Hepatocyte (in vitro differentiated cells): ENCODE data around the gene CXorf65. TPM values are rescaled to one million over a fixed set of nuclear protein-coding genes. Genes with fewer than 3 reads are reported as not detected.

ENCODE experiments used
- DNase-seq: peaks from one replicate; pipeline ENCODE4 v3.0.0-alpha.2; 2016; ENCODE audit warnings: low spot score
- H2AFZ ChIP-seq: fragments of 200-600 bp; sonication (generic); 2 replicates; pipeline ENCODE4 v1.6.0; 2016; ENCODE audit warnings: antibody characterized with exemption, mild to moderate bottlenecking
- H3K27ac ChIP-seq: fragments of 200-600 bp; sonication (generic); 2 replicates; pipeline ENCODE4 v1.5.1; 2016; ENCODE audit warnings: mild to moderate bottlenecking
- H3K27me3 ChIP-seq: fragments of 200-600 bp; sonication (generic); 2 replicates; pipeline ENCODE4 v1.6.1; 2016
- H3K36me3 ChIP-seq: fragments of 200-600 bp; sonication (generic); replicated peaks from 2 replicates; pipeline ENCODE4 v1.5.1; 2016; ENCODE audit warnings: low read depth; ENCODE audit not compliant: insufficient read depth
- H3K4me1 ChIP-seq: fragments of 200-600 bp; sonication (generic); 2 replicates; pipeline ENCODE4 v1.5.1; 2016; ENCODE audit warnings: mild to moderate bottlenecking, moderate library complexity; ENCODE audit not compliant: insufficient read depth
- H3K4me2 ChIP-seq: fragments of 200-600 bp; sonication (generic); 2 replicates; pipeline ENCODE4 v1.6.0; 2016
- H3K4me3 ChIP-seq: fragments of 200-600 bp; sonication (generic); 2 replicates; pipeline ENCODE4 v1.5.1; 2016; ENCODE audit warnings: mild to moderate bottlenecking
- H3K79me2 ChIP-seq: fragments of 200-600 bp; sonication (generic); 2 replicates; pipeline ENCODE4 v1.6.0; 2017; ENCODE audit warnings: mild to moderate bottlenecking
- H3K9me2 ChIP-seq: fragments of 200-600 bp; sonication (generic); replicated peaks from 2 replicates; pipeline ENCODE4 v1.6.0; 2017; ENCODE audit warnings: mild to moderate bottlenecking; ENCODE audit not compliant: insufficient read depth
- H3K9me3 ChIP-seq: fragments of 200-600 bp; sonication (generic); 2 replicates; pipeline ENCODE4 v1.5.1; 2016; ENCODE audit warnings: low read depth, mild to moderate bottlenecking
- H4K20me1 ChIP-seq: fragments of 200-600 bp; sonication (generic); 2 replicates; pipeline ENCODE4 v1.6.0; 2016; ENCODE audit warnings: mild to moderate bottlenecking; ENCODE audit not compliant: insufficient read depth, poor library complexity, severe bottlenecking
- CTCF ChIP-seq: fragments of 200-600 bp; sonication (generic); IDR thresholded peaks from 2 replicates; pipeline ENCODE4 v1.5.1; 2016; ENCODE audit warnings: antibody characterized with exemption, mild to moderate bottlenecking; ENCODE audit not compliant: poor library complexity
- EZH2 ChIP-seq: fragments of 200-600 bp; sonication (generic); IDR thresholded peaks from 2 replicates; pipeline ENCODE4 v1.6.1; 2016; ENCODE audit warnings: antibody characterized with exemption, mild to moderate bottlenecking, borderline replicate concordance
- EZH2phosphoT487 ChIP-seq: fragments of 200-600 bp; sonication (generic); IDR thresholded peaks from one replicate; pipeline ENCODE4 v1.6.1; 2018; ENCODE audit warnings: antibody characterized with exemption, mild to moderate bottlenecking, low read depth, moderate library complexity; ENCODE audit not compliant: unreplicated experiment, severe bottlenecking
- WGBS: methylation state at CpG from one replicate; pipeline ENCODE4 v1.1.6; 2016; ENCODE audit warnings: low lambda C conversion rate; ENCODE audit errors: missing lambda C conversion rate; 5-methylcytosine and 5-hydroxymethylcytosine counted together
- polyA plus RNA-seq: library from polyadenylated mRNA; unstranded; fragments of >200 nt; fragmentation: Nextera tagmentation; extraction: Ambion mirVana; gene quantifications from 2 replicates; pipeline ENCODE4 v1.2.1, GENCODE V29; 2016
- total RNA-seq: library from RNA; depleted of rRNA; stranded (reverse); fragments of >200 nt; gene quantifications from 2 replicates; pipeline ENCODE4 v1.2.3, GENCODE V29; 2014

CXorf65 gene
- total and polyA plus RNA-seq, 2 experiments from 2014 or later, result not detected

GRCh38 chrX:71148278-71148663 lies 41.7 kb upstream of the CXorf65 start:
- Histone ChIP-seq H3K4me3 (no peak overlapping the region), H3K4me1 (no peaks in the 10 kb centered on the region), H3K79me2 (no peaks in the 10 kb centered on the region), H2AFZ (no peak overlapping the region), H3K27me3 (no peaks in the 10 kb centered on the region), H3K36me3 (no peaks in the 10 kb centered on the region), H3K4me2 (no peak overlapping the region), H3K9me3 (no peaks in the 10 kb centered on the region), H3K9me2 (no peaks in the 10 kb centered on the region), H4K20me1 (no peaks in the 10 kb centered on the region), H3K27ac (no peak overlapping the region)
- 95% methylated on average over 7 of the region's 8 CpGs for WGBS
- TF ChIP-seq EZH2 (no peak), CTCF (no peak), EZH2phosphoT487 (no peak)
- no peak for DNase-seq

GRCh38 chrX:71147496-71148277 lies 41.1 kb upstream of the CXorf65 start:
- H3K4me2 ChIP-seq, result no peak overlapping the region
- no peak overlapping the region for H3K27ac ChIP-seq
- H2AFZ ChIP-seq, result no peak overlapping the region
- no peak overlapping the region for H3K4me3 ChIP-seq
- no peaks in the 10 kb centered on the region for H4K20me1 ChIP-seq
- WGBS, result 90% methylated on average over 28 of the region's 28 CpGs
- H3K9me3 ChIP-seq, result no peaks in the 10 kb centered on the region
- H3K27me3 ChIP-seq, result no peaks in the 10 kb centered on the region
- no peaks in the 10 kb centered on the region for H3K9me2 ChIP-seq
- no peak for DNase-seq
- H3K79me2 ChIP-seq, result no peaks in the 10 kb centered on the region
- no peaks in the 10 kb centered on the region for H3K36me3 ChIP-seq
- TF ChIP-seq EZH2, result no peak
- TF ChIP-seq CTCF, result no peak
- no peak for TF ChIP-seq EZH2phosphoT487
- H3K4me1 ChIP-seq, result no peaks in the 10 kb centered on the region

GRCh38 chrX:71144651-71145050 lies 38.1 kb upstream of the CXorf65 start, which contains the start of gene NLGN3:
TSS of gene NLGN3 (plus strand) at chrX:71144841. CDS start at chrX:71147750, 2,909 bp downstream.
- Histone ChIP-seq H3K27me3 (no peaks in the 10 kb centered on the region), H3K27ac (no peak within 1 kb of the TSS), H3K4me1 (no peaks in the 10 kb centered on the region), H3K9me3 (no peaks in the 10 kb centered on the region), H3K9me2 (no peaks in the 10 kb centered on the region), H3K4me3 (no peak within 1 kb of the TSS), H3K4me2 (peak within 1 kb of the TSS; percentile 70), H3K79me2 (no peaks in the 10 kb centered on the region), H3K36me3 (no peaks in the 10 kb centered on the region), H2AFZ (no peak within 1 kb of the TSS), H4K20me1 (no peaks in the 10 kb centered on the region)
- 32% methylated on average over 18 of the region's 28 CpGs for WGBS
- DNase-seq, result no peak
- TF ChIP-seq EZH2 (no peak), CTCF (no peak), EZH2phosphoT487 (no peak)
